NCI-H510A (cell line): Measurements from ENCODE around the gene IFT43.
A peak's percentile ranks its signal among the peaks of the same experiment; 100 is the strongest.

Experiments used
- DNase-seq: peaks from one replicate; lab custom pipeline; 2025; lab: John Stamatoyannopoulos, UW

The IFT43 gene

DNA sequence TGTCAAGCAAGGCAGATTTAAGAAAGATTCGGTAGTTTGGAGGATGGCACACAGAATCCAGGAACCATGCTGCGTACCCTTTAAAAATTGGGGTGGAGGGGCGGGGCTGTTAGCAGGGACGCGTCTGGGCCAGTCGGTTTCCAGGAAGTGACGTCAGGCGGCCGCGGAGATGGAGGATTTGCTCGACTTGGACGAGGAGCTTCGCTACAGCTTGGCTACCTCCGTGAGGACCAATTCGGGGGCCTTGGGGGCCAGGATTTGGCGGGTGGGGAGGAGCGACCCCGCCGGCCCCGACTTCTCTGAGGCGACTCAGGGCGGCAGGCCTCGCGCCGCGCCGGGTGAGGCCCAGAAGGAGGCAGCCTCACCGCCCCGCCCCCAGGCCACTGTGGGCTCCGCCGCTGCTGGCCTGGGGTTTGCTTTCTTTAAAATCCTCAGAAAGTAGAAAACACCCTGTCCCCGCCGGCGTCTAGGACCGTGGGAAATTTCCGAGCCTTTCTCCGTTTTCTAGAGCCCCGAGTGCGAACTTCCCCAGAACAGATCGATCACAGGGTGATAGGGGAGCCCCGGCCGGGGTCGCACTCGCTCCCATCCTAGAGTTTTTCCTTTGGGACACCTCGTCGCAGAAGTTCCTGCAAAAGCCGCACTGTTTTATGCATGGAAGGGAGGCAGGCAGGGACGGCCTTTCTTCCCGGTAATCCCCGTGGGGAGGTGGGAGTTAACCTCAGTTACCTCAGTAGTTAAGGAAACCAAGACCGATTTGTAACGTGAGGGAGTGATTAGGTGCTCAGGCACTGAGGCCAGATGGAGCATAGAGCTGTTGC is at the start of gene IFT43:
TSS of gene IFT43 (plus strand) at position 146 of the 821 bp plus-strand sequence. CDS start at position 170, 24 bp downstream.
- peak; percentile 71 for DNase-seq

- DNase-seq = no peak
Measured at GRCh38 chr14:75939200-75939599, 46.4 kb upstream of the IFT43 start.

DNA sequence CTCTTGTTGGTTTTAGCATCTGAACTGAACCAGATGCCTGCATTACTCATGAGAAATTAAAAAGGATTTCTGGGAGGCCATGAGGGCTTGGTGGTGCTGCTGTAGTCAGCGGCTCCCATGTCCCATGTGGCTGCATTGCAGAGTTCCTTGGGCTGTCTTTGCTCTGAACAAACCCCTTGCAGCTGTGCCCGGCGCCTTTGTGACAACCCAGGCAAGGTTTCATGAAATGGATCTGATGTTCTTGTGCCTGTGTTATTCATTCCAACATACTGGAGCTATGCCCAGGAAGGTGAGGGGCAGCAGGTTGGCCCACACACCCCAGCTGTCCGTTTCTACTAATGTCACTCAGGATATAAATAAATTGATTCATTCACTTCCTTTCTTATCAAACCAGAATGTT is 44.5 kb upstream of the IFT43 start:
- no peak for DNase-seq

DNA sequence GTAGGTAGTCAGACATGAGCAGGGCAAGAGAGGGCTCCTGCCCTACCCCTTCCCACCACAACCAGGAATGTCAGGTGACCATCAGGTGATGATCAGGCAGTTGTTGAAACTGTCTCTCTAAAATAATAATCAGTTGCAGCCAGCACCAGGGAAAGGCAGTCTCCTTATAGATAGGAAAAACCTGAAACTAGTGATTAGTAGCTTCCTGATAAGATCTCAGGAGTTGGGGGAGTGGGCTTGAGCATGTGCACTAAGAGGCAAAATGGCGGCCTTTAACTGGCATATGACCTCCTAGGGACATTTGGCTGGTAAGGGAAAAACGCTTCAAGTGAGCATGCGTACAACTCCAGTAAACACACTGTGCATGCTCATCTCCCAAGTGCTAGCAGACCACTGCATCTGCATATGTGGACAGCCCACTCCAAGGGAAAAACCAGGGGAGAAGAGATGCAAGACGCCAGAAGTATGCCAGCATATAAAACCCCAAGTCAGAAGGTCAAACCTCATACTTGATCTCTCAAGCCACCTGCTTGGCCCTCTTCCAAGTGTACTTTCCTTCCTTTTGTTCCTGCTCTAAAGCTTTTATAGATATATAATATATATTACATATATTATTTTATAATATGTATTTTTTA is 40.8 kb upstream of the IFT43 start:
- no peak for DNase-seq

DNA sequence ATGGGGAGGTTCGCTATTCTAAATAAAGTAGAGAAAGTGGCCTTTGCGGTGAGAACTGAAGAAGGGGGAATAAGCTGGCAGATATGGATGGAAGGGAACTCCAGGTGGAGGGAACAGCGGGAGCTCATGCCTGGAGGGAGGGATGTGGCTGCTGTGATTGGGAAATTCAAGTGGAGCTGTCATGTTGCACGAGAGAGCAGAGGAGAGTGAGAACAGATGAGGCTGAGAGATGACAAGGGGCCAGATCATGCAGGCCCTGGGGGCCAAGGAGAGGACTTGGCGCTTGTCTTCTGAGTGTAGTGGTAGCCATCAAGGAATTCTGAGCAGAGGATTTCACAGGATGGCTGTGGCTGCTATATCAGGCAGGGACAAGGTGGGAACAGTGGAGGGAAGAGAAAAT is 38.8 kb upstream of the IFT43 start:
- DNase-seq = no peak

DNA sequence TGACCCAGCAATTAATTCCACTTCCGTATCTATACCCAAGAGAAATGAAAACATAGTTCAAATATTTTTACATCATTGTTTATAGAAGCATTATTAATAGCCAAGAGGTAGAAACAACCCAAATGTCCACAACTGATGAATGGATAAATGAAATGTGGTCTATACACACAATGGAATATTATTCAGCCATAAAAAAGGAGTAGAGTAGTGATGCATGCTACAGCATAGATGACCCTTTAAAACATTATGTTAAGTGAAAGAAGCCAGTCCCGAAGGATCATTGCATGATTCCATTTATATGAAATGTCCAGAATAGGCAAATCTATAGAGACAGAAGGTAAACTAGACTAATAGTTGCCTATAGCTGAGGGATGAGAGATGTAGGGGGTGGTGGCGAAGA is 33.1 kb upstream of the IFT43 start:
- DNase-seq = no peak

DNA sequence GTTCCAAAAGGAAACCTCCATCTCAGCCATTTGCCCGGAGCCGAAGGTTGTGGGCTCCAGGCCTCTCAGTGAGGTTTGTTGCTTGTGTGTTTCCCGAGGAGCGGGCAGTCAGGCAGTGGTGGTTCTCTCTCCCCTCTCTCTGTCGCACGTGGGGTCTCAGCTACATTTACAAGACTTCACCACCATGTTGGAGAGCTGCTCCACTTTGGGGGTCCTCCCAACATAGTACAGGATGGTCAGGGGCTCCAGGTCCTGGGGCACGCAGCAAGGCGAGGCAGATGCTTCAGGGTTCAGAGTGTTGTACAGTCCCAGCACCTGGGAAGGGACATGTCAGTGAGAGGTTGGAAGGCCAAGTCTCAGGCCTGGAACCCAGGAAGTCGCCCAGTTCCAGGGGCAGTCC is 26.5 kb upstream of the IFT43 start:
- no peak for DNase-seq

- no peak for DNase-seq
Measured at GRCh38 chr14:75960231-75960630, 25.3 kb upstream of the IFT43 start.

DNA sequence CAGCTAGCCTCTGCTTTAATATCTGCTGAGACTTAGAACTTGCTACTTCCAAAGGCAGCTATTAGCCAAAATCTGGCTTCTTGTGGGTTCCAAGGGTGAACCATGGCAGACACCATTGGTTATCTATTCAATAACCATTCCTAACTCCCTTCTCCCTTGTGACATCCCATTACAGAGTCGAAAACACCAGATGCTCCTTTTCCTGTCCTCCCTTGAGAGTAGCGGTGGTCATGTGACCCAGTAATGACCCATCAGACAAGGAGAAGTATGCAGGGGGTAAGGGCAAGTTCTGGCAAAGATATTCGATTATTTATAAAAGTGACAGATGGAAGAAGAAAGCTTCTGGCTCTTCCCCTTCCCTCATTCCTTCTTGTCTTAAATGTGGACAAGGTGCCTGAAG is 23.9 kb upstream of the IFT43 start:
- DNase-seq = no peak

DNA sequence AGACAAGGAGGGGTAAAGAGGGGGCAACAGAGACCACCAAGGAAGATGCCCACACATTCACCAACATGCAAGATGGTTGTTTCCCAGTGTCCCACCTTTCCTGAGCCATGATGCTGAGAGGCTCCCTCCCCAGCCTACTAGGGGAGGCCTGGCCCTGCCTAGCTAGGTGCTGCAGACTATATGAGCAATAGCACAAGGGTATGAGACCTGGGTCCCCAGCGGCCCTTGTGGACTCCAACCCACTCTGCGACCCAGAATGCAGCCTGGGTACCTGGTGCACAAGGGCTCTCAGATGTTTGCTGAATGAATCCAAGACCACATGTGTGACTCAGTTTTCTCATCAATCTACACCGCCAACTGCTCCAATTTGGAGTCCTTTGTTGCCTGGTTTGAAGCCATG is 17.7 kb upstream of the IFT43 start:
- DNase-seq = no peak

DNA sequence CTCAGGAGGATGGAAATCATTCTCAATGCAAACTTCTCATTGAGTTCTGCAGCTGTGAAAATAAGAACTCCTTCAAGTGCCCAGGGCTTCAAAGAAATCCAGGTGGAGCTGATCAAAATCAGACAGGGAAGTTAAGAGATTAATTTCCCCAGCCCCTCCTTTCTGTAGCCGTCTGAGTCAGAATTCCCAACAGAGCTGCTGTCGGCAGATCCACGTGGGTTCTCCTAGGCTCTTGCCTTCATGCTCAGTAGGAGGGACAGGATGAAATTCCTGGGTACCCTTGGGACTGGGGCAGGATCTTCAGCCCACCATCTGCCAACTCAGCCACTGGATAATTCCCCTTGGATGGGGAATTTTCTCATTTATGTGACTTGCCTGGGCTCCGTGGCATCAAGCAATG is 17.1 kb upstream of the IFT43 start:
- DNase-seq = no peak

DNA sequence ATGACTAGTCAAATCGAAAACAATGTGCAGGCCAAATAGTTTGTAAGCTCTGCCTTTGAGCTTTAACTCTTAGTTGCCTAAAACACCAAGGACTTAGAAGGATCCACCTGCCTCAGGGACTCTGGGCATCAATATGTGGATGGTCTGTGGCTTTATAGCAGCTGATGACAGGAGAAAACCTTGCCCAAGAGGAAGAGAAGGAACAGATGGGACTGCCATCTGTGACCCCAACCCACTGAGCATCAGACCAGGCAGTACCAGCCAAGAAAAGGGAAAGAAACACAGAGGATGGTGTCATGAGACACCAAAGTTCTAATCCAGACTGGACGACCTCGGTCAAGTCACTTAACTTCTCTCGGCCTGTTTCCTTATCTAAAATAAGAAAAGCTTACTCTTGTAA is 16.4 kb upstream of the IFT43 start:
- DNase-seq = no peak

DNA sequence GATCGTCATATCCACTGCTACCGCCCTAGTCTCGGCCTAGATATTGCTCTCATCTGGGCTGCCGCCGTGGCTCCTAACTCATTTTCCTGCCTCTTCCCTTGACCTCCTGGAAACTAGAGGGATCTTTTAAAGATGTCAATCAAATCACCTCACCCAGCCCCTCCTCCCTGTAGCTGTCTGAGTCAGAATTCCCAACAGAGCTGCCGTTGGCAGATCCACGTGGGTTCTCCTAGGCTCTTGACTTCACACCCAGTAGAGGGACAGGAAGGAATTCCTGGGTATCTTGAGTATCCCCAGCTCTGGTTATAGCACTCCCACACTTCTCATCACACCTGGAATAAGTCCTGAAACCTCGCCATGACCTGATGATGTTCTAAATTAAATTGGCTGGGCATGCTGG is 15.7 kb upstream of the IFT43 start:
- no peak for DNase-seq

DNA sequence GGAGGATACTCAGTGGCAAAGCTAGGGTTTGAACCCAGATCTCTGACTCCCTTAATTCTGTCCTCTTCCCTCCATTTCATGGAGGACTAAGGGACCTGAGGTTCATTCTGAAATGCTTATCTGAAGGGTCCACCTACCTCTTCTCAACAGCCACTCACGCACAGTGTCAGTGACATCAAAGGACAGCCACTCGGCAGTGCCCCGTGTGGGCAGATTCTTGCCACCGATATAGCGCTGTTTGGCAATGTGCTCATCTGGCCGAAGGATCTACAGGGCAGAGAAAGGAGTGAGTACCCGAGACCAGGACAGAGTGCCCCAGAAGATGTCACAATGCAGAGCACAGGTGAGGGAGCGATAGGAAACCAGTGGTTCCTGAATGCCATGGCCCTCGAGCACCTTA is 14.6 kb upstream of the IFT43 start:
- DNase-seq = no peak

DNA sequence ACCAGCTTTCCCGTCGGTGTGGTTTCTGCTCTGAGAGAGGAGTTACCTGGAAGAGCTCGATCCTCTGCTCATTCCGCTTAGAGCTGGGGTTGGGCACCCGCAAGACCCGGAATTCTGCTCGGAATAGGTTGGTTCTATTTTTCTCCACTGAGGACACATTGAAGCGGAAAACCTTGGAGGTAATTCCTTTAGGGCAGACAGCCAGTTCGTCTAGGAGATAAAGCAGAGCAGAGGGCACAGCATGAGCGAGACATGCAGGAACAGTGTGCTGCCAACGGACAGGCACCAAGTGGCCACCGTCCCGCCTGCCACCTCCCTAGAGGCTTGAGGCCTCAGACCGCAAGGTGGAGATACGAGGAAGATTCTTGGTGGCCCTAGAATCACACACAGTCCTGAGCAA is 14.1 kb upstream of the IFT43 start:
- DNase-seq = no peak

DNA sequence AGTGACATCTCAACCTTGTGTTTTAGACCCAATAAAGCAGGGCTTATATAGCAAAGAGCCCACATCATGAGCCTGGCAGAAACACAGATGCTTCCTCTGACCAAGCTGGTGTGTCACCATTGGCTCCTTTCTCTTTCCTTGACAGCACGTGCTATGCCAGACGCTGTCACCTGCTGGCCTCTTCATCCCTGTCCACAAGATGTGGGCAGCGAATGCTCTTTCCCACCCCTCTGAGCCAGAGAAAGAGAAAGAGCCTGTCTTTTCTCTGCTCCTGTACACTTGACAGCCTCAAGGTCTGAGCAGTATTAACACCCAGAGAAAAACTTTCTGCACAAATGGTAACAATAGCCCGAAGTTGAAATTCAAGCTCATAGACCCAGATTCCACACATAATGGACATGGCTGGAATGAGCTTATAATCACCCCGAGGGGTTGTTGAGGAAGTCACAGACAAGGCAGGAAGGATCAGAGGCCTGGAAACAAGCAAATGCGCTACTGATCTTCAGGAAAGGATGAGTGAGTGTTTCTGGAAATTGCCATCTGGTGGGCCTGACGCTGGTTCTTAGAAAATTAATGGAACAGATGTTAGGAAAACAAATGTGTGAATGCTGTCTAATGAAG is 12.7 kb upstream of the IFT43 start:
- no peak for DNase-seq

GRCh38 chr14:75976826-75977581 is 8.6 kb upstream of the IFT43 start:
- DNase-seq = no peak

DNA sequence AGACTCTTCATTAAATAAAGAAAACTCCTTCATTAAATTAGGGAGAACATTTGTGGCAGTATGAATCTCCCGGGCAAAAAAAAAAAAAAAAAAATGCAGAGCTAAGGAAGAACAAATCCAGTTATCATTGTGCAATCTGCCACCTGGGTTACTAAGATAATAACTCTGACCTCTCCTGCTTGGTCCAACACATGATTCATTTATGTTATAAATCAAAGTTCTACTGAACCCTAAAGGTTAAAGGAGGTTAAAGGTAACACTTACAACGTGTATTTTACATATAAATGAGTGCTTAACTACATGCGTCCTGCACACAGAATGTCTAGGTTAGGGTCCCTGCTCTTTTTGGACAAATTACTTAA is 8.0 kb upstream of the IFT43 start:
- no peak for DNase-seq

DNA sequence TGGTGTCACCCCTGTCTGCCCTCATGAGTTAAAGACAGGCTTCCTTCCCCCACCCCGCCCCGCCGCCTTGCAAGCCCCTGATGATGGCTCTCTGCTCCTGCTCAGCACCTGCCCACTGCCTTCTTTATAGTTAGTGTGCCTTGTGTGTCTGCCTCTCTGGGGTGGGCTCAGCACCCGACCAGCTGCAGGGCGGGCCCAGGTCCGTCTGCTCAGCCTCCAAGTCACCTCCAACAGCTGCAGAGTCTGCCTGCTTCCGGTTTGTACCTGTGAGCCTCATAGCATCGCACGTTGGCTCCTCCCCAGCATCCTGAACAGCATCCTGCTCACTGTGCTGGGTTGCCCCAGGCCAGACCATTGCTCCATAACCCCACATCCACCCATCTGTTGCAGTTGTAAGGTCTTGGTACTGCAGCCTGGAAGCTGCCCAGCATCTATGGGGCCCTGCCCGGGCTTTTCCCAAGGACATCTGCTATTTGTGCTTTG is 7.3 kb upstream of the IFT43 start:
- DNase-seq = no peak

DNA sequence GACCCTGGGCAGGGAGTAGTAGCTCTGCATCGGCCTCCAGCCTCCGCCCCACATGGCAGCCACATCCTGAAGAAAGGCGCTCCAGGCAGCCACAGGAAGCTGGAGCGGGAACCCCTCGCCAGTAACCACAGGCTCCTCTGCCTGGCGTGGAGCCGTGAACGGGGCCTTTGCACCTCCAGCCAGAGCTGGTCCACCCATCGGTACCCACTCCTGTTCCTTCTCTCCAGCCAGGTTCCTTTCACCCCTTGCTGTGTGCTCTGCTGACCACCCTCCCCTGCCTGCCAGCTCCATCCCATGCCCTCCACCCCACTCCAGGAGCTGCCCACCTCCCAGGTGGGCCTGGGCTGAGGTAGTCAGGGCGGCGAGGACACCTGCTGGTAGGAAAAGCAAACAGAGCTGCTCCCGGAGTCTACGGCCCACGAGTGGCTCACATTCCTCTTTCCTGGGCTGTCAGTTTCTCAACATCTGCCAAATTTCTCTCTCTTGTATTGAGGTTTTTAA is 6.4 kb upstream of the IFT43 start:
- DNase-seq = no peak

DNA sequence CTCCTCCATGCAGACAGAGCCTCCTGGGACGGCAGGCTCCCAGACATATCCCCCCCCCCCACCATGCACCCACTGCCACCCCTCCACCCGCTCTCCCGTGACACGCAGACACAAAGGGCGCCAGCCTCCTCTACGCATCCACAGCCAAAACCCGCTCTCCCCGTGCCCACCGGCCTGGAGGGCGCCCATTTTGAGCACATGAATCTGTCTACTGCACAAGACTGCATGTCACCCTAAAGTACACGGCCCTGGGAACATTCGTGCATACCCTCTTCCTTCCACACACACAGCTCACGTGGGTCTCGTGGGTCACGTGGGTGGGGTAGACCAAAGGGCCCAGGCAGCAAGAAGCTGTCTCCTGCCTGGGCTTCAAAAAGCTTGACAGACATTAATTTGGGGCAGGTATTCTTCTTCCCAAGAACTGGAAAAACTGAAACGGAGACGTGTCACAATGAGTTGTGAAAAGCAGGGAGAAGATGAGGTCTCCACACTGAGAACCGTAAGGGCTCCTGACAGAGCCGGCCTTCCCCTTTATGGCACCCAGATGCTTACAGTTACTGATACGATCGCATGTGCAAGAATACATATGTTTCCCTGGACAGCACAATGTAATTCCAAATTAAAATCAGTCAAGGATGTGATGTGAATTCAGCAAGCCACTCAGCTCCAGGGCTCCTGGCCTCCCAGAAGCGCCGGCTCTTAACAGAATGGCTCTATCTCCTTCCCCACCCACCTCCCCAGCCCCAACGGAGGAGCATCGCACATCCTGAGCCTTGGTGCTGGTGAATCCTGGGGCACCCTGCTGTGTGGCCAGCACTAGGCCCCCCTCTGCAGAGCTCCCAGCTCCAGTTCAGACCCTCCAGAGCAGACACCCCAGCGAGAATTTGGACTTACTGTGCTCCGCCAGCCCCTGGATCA is 5.7 kb upstream of the IFT43 start:
- DNase-seq = no peak
